ENCODE results near the gene H1-8. TPM values are rescaled to one million over a fixed set of nuclear protein-coding genes. Genes with fewer than 3 reads are reported as not detected.
"Not testable (repeated sequence)": the region's sequence is repeated elsewhere in the genome, so short reads cannot be mapped to it uniquely, and the experiment has no call there.

Gene H1-8
- total RNA-seq, 1 donor from 2014 or later = not detected

- Mint-ChIP-seq H3K27ac (no peak overlapping the region), H3K4me1 (ENCODE audit: low read depth) (no peaks in the 10 kb centered on the region), H3K27me3 (ENCODE audit: insufficient read depth) (no peaks in the 10 kb centered on the region), H3K9me3 (no peaks in the 10 kb centered on the region), H3K36me3 (ENCODE audit: low read depth) (no peaks in the 10 kb centered on the region), H3K4me3 (no peak overlapping the region)
- intact Hi-C loops (cut with micrococcal nuclease) = no loop called here
- no peak for DNase-seq (ENCODE audit: low spot score)
Measured at GRCh38 chr3:129504471-129505100, 38.4 kb upstream of the H1-8 start.

- no peak for DNase-seq (ENCODE audit: low spot score)
- Mint-ChIP-seq H3K4me1 (ENCODE audit: low read depth) (no peaks in the 10 kb centered on the region), H3K4me3 (no peak overlapping the region), H3K27me3 (ENCODE audit: insufficient read depth) (no peaks in the 10 kb centered on the region), H3K9me3 (no peaks in the 10 kb centered on the region), H3K36me3 (ENCODE audit: low read depth) (no peaks in the 10 kb centered on the region), H3K27ac (no peak overlapping the region)
- intact Hi-C loops (cut with micrococcal nuclease) = no loop called here
Measured at GRCh38 chr3:129505341-129505740, 37.6 kb upstream of the H1-8 start.

- no peak overlapping the region for H3K4me3 Mint-ChIP-seq
- no peak for DNase-seq (ENCODE audit: low spot score)
- no peaks in the 10 kb centered on the region for H3K9me3 Mint-ChIP-seq
- H3K27ac Mint-ChIP-seq = no peak overlapping the region
- intact Hi-C loops (cut with micrococcal nuclease) = no loop called here
- peaks cover 7% of the 10 kb centered on the region for H3K4me1 Mint-ChIP-seq (ENCODE audit: low read depth)
- H3K36me3 Mint-ChIP-seq (ENCODE audit: low read depth) = no peaks in the 10 kb centered on the region
- no peaks in the 10 kb centered on the region for H3K27me3 Mint-ChIP-seq (ENCODE audit: insufficient read depth)
Measured at GRCh38 chr3:129506231-129506742, 36.7 kb upstream of the H1-8 start.

GRCh38 chr3:129507181-129507831 lies 35.7 kb upstream of the H1-8 start:
- no peak for DNase-seq (ENCODE audit: low spot score)
- Mint-ChIP-seq H3K4me1 (ENCODE audit: low read depth) (peaks cover 7% of the 10 kb centered on the region), H3K27ac (no peak overlapping the region), H3K27me3 (ENCODE audit: insufficient read depth) (no peaks in the 10 kb centered on the region), H3K36me3 (ENCODE audit: low read depth) (no peaks in the 10 kb centered on the region), H3K4me3 (no peak overlapping the region), H3K9me3 (no peaks in the 10 kb centered on the region)
- intact Hi-C loops (cut with micrococcal nuclease) = no loop called here

GRCh38 chr3:129512595-129512994 lies 30.4 kb upstream of the H1-8 start:
- Mint-ChIP-seq H3K36me3 (ENCODE audit: low read depth) (peaks cover 2% of the 10 kb centered on the region), H3K4me3 (no peak overlapping the region), H3K27me3 (ENCODE audit: insufficient read depth) (no peaks in the 10 kb centered on the region), H3K27ac (no peak overlapping the region), H3K4me1 (ENCODE audit: low read depth) (peaks cover 7% of the 10 kb centered on the region), H3K9me3 (no peaks in the 10 kb centered on the region)
- intact Hi-C loops (cut with micrococcal nuclease) = no loop called here
- DNase-seq (ENCODE audit: low spot score) = no peak

- no peaks in the 10 kb centered on the region for H3K9me3 Mint-ChIP-seq
- intact Hi-C loops (cut with micrococcal nuclease) = no loop called here
- H3K36me3 Mint-ChIP-seq (ENCODE audit: low read depth) = peaks cover 2% of the 10 kb centered on the region
- H3K4me1 Mint-ChIP-seq (ENCODE audit: low read depth) = peaks cover 7% of the 10 kb centered on the region
- no peak for DNase-seq (ENCODE audit: low spot score)
- H3K4me3 Mint-ChIP-seq = no peak overlapping the region
- no peak overlapping the region for H3K27ac Mint-ChIP-seq
- H3K27me3 Mint-ChIP-seq (ENCODE audit: insufficient read depth) = no peaks in the 10 kb centered on the region
Measured at GRCh38 chr3:129513705-129514104, 29.3 kb upstream of the H1-8 start.

GRCh38 chr3:129514110-129514509 lies 28.9 kb upstream of the H1-8 start:
- intact Hi-C loops (cut with micrococcal nuclease) = no loop called here
- no peak for DNase-seq (ENCODE audit: low spot score)

GRCh38 chr3:129514563-129514962 lies 28.4 kb upstream of the H1-8 start:
- no peak overlapping the region for H3K27ac Mint-ChIP-seq
- peaks cover 2% of the 10 kb centered on the region for H3K36me3 Mint-ChIP-seq (ENCODE audit: low read depth)
- intact Hi-C loops (cut with micrococcal nuclease) = no loop called here
- H3K4me3 Mint-ChIP-seq = no peak overlapping the region
- no peaks in the 10 kb centered on the region for H3K9me3 Mint-ChIP-seq
- peaks cover 7% of the 10 kb centered on the region for H3K4me1 Mint-ChIP-seq (ENCODE audit: low read depth)
- H3K27me3 Mint-ChIP-seq (ENCODE audit: insufficient read depth) = no peaks in the 10 kb centered on the region
- DNase-seq (ENCODE audit: low spot score) = no peak

More at GRCh38 chr3:129514110-129514509, 28.9 kb upstream of the H1-8 start:
- Mint-ChIP-seq H3K4me3 (no peak overlapping the region), H3K27ac (no peak overlapping the region), H3K36me3 (ENCODE audit: low read depth) (peaks cover 2% of the 10 kb centered on the region), H3K4me1 (ENCODE audit: low read depth) (peaks cover 7% of the 10 kb centered on the region), H3K9me3 (no peaks in the 10 kb centered on the region), H3K27me3 (ENCODE audit: insufficient read depth) (no peaks in the 10 kb centered on the region)

- H3K27ac Mint-ChIP-seq; H3K4me1 Mint-ChIP-seq (ENCODE audit: low read depth); intact Hi-C loops (cut with micrococcal nuclease); H3K9me3 Mint-ChIP-seq; H3K27me3 Mint-ChIP-seq (ENCODE audit: insufficient read depth); H3K4me3 Mint-ChIP-seq; DNase-seq (ENCODE audit: low spot score); H3K36me3 Mint-ChIP-seq (ENCODE audit: low read depth): not testable (repeated sequence)
Measured at GRCh38 chr3:129515108-129515820, 27.7 kb upstream of the H1-8 start.

GRCh38 chr3:129515821-129516432 lies 27.0 kb upstream of the H1-8 start:
- H3K4me1 Mint-ChIP-seq (ENCODE audit: low read depth); H3K36me3 Mint-ChIP-seq (ENCODE audit: low read depth): not testable (repeated sequence)

GRCh38 chr3:129517516-129517915 lies 25.5 kb upstream of the H1-8 start:
- intact Hi-C loops (cut with micrococcal nuclease) = no loop called here
- H3K36me3 Mint-ChIP-seq (ENCODE audit: low read depth) = peaks cover 2% of the 10 kb centered on the region
- H3K9me3 Mint-ChIP-seq = no peaks in the 10 kb centered on the region
- no peak overlapping the region for H3K27ac Mint-ChIP-seq
- no peaks in the 10 kb centered on the region for H3K4me1 Mint-ChIP-seq (ENCODE audit: low read depth)
- no peak for DNase-seq (ENCODE audit: low spot score)
- H3K4me3 Mint-ChIP-seq = no peak overlapping the region
- H3K27me3 Mint-ChIP-seq (ENCODE audit: insufficient read depth) = no peaks in the 10 kb centered on the region

More at GRCh38 chr3:129515821-129516432, 27.0 kb upstream of the H1-8 start:
- H3K27ac Mint-ChIP-seq; H3K4me3 Mint-ChIP-seq; H3K27me3 Mint-ChIP-seq (ENCODE audit: insufficient read depth); intact Hi-C loops (cut with micrococcal nuclease); H3K9me3 Mint-ChIP-seq; DNase-seq (ENCODE audit: low spot score): not testable (repeated sequence)

GRCh38 chr3:129518038-129518561 lies 24.9 kb upstream of the H1-8 start:
- Mint-ChIP-seq H3K4me3 (no peak overlapping the region), H3K9me3 (no peaks in the 10 kb centered on the region), H3K4me1 (ENCODE audit: low read depth) (no peaks in the 10 kb centered on the region), H3K27ac (no peak overlapping the region), H3K36me3 (ENCODE audit: low read depth) (peaks cover 2% of the 10 kb centered on the region), H3K27me3 (ENCODE audit: insufficient read depth) (no peaks in the 10 kb centered on the region)
- intact Hi-C loops (cut with micrococcal nuclease) = no loop called here
- DNase-seq (ENCODE audit: low spot score) = no peak
